ENCODE measurements around the gene SCYGR8.

SCYGR8 gene

GRCh38 chr2:227785293-227785692 is 39.6 kb downstream of the SCYGR8 start:
- H3K4me3 ChIP-seq (ENCODE audit: low read length), result no peak overlapping the region
- no peak for TF ChIP-seq CTCF (conservative IDR thresholded peaks at IDR 0.05; ENCODE audit: low read depth, low read length)
- DNase-seq (ENCODE audit: low read depth), result no peak

- no peak for DNase-seq (ENCODE audit: low read depth)
- H3K4me3 ChIP-seq (ENCODE audit: low read length), result no peak overlapping the region
- no peak for TF ChIP-seq CTCF (conservative IDR thresholded peaks at IDR 0.05; ENCODE audit: low read depth, low read length)
Observed at GRCh38 chr2:227788561-227789018, 42.9 kb downstream of the SCYGR8 start.

- no peak for DNase-seq (ENCODE audit: low read depth)
- TF ChIP-seq CTCF (conservative IDR thresholded peaks at IDR 0.05; ENCODE audit: low read depth, low read length), result no peak
- no peak overlapping the region for H3K4me3 ChIP-seq (ENCODE audit: low read length)
Observed at GRCh38 chr2:227789803-227790202, 44.1 kb downstream of the SCYGR8 start.

GRCh38 chr2:227793148-227793712 is 47.5 kb downstream of the SCYGR8 start:
- TF ChIP-seq CTCF (conservative IDR thresholded peaks at IDR 0.05; ENCODE audit: low read depth, low read length), result no peak
- DNase-seq (ENCODE audit: low read depth), result no peak
- H3K4me3 ChIP-seq (ENCODE audit: low read length), result no peak overlapping the region
